HepG2 (cell line): Measurements from ENCODE around the gene TP53I3. TPM values are rescaled to one million over a fixed set of nuclear protein-coding genes. Genes with fewer than 3 reads are reported as not detected.

Experiments used
- CCAR2 ChIP-seq: fragments of 200-400 bp; formaldehyde crosslinking; optimal IDR thresholded peaks from 2 replicates; pipeline ENCODE3; 2018; ENCODE audit warnings: low read depth, mild to moderate bottlenecking, low read length, moderate library complexity
- HNRNPL ChIP-seq: fragments of 200-400 bp; formaldehyde crosslinking; IDR thresholded peaks from 2 replicates; pipeline ENCODE4 v1.6.1; 2017; ENCODE audit warnings: mild to moderate bottlenecking, low read depth, low read length
- ISL2 ChIP-seq: sonication (generic); formaldehyde crosslinking; IDR thresholded peaks from 2 replicates; pipeline ENCODE4 v1.5.0; 2020; ENCODE audit warnings: missing genetic modification reagents
- PHF21A ChIP-seq: sonication (generic); formaldehyde crosslinking; IDR thresholded peaks from 2 replicates; pipeline ENCODE4 v1.5.0; 2020; ENCODE audit warnings: mild to moderate bottlenecking, missing genetic modification reagents
- TMF1 ChIP-seq: sonication (generic); formaldehyde crosslinking; IDR thresholded peaks from 2 replicates; pipeline ENCODE4 v1.8.1; 2022; ENCODE audit warnings: low read depth, missing genetic modification reagents
- ZBTB1 ChIP-seq: sonication (generic); formaldehyde crosslinking; IDR thresholded peaks from 2 replicates; pipeline ENCODE4 v1.4.0; 2020; ENCODE audit warnings: missing genetic modification reagents, borderline replicate concordance
- ZNF232 ChIP-seq: sonication (generic); formaldehyde crosslinking; IDR thresholded peaks from 2 replicates; pipeline ENCODE4 v1.4.0; 2020; ENCODE audit warnings: missing genetic modification reagents, borderline replicate concordance
- ZNF30 ChIP-seq: sonication (generic); formaldehyde crosslinking; IDR thresholded peaks from 2 replicates; pipeline ENCODE4 v1.5.0; 2020; ENCODE audit warnings: mild to moderate bottlenecking, missing genetic modification reagents
- ZNF333 ChIP-seq: sonication (generic); formaldehyde crosslinking; IDR thresholded peaks from 2 replicates; pipeline ENCODE4 v1.4.0; 2020; ENCODE audit warnings: mild to moderate bottlenecking, missing genetic modification reagents, borderline replicate concordance
- ZNF614 ChIP-seq: IDR thresholded peaks from 2 replicates; pipeline ENCODE4 v1.6.1; 2018; ENCODE audit warnings: missing biosample characterization, missing genetic modification reagents, inconsistent platforms, borderline replicate concordance
- ZNF850 ChIP-seq: sonication (generic); formaldehyde crosslinking; conservative IDR thresholded peaks from 2 replicates; pipeline ENCODE4 v1.9.0; 2021; ENCODE audit warnings: mild to moderate bottlenecking, missing genetic modification reagents
- polyA plus RNA-seq, 8 experiments: library from polyadenylated mRNA; depleted of rRNA in 3 of 8; stranded (reverse) in 7 of 8; unstranded in 1 of 8; fragments of >200 nt; fragmentation: Illumina TruSeq in 4 of 8; extraction: Trizol in 4 of 8; gene quantifications; 2 replicates each; pipeline versions ENCODE4 v1.2.1 to v1.2.3, GENCODE V29; 2011 to 2016; ENCODE audit warnings: low read depth in 4 of 8, missing spikeins in 1 of 8, mixed read lengths in 1 of 8; ENCODE audit not compliant: insufficient read depth in 1 of 8
- total RNA-seq, 5 experiments: library from RNA; depleted of rRNA; stranded (reverse); fragments of >200 nt; fragmentation: Illumina TruSeq; extraction: Trizol; gene quantifications; 2 replicates each; pipeline ENCODE4 v1.2.3, GENCODE V29; 2016; ENCODE audit warnings: low read depth in 1 of 5
- TF ChIP-seq, protein P1 (sequence below): sonication (generic); formaldehyde crosslinking; IDR thresholded peaks from 2 replicates; pipeline ENCODE4 v1.4.0; 2020; ENCODE audit warnings: missing genetic modification reagents
- TF ChIP-seq, protein P2 (sequence below), 2 experiments: sonication (generic) in 1 of 2; formaldehyde crosslinking in 1 of 2; IDR thresholded peaks; 2 replicates each; pipeline versions ENCODE4 v1.5.1 to v1.6.1; 2011 to 2020; ENCODE audit warnings: borderline replicate concordance in 1 of 2, low read depth in 1 of 2, low read length in 1 of 2, mild to moderate bottlenecking in 1 of 2, missing genetic modification reagents in 1 of 2, moderate library complexity in 1 of 2
- TF ChIP-seq, protein P3 (sequence below): sonication (generic); formaldehyde crosslinking; IDR thresholded peaks from 2 replicates; pipeline ENCODE4 v1.4.0; 2020; ENCODE audit warnings: missing genetic modification reagents, borderline replicate concordance
- TF ChIP-seq, protein P4 (sequence below): sonication (generic); formaldehyde crosslinking; IDR thresholded peaks from 2 replicates; pipeline ENCODE4 v1.4.0; 2020; ENCODE audit warnings: mild to moderate bottlenecking, missing genetic modification reagents
- TF ChIP-seq, protein P5 (sequence below): sonication (generic); formaldehyde crosslinking; IDR thresholded peaks from 2 replicates; pipeline ENCODE4 v1.4.0; 2020; ENCODE audit warnings: missing genetic modification reagents
- TF ChIP-seq, protein P6 (sequence below): sonication (generic); formaldehyde crosslinking; IDR thresholded peaks from 2 replicates; pipeline ENCODE4 v1.5.1; 2020; ENCODE audit warnings: mild to moderate bottlenecking, missing genetic modification reagents, moderate library complexity

The TP53I3 gene
- total and polyA plus RNA-seq, 2 of the 13 experiments (the other 11 are each of a cell fraction or from before 2014, with no cell fraction given) = 25.0 to 44.1 TPM

DNA sequence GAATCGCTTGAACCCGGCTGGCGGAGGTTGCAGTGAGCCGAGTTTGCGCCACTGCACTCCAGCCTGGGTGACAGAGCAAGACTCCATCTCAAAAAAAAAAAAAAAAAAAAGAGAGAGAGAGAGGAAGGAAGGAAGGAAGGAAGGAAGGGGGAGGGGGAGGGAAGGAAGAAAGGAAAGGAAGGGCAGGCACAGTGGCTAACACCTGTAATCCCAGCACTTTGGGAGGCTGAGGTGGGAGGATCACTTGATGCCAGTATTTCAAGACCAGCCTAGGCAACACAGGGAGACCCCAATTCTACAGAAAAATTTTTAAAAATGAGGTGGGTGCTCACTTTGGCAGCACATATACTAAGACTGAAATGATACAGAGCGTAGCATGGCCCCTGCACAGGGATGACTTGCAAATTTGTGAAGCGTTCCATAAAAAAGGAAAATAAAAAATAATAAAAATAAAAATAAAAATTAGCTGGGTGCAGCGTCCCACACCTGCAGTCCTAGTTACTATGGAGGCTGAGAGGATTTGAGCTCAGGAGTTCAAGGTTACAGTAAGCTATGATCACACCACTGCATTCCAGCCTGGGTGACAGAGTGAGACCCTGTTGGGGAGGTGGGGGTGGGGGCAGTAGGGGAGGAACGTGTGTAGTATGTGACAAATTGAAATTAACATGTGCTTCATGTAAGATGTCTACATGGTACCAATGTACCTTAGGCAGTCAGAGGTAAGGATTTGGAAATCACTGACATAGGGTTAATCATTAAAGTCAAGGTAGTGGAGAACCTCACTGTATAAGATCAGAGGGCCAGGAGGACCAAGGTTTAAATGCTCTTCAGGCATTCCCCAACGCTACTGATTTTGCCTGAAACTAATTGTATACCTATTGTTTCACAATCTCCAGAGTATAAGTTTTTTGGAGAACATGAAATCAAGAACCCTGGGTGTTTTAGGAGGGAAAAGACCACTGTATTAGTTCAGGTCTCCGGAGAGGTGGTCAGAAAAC, 38.8 kb downstream of the TP53I3 start (continued):
- TF ChIP-seq ZNF614 (CRISPR knock-in tag) (no peak; the same call in 1 of the 2 replicates), TMF1 (CRISPR knock-in tag) (no peak), ZBTB1 (CRISPR knock-in tag) (no peak), ISL2 (CRISPR knock-in tag) (no peak), ZNF850 (no peak), ZNF30 (CRISPR knock-in tag) (no peak), ZNF232 (CRISPR knock-in tag) (no peak), HNRNPL (no peak), PHF21A (no peak), ZNF333 (CRISPR knock-in tag) (no peak), CCAR2 (no peak)
- TF ChIP-seq, protein P1, sequence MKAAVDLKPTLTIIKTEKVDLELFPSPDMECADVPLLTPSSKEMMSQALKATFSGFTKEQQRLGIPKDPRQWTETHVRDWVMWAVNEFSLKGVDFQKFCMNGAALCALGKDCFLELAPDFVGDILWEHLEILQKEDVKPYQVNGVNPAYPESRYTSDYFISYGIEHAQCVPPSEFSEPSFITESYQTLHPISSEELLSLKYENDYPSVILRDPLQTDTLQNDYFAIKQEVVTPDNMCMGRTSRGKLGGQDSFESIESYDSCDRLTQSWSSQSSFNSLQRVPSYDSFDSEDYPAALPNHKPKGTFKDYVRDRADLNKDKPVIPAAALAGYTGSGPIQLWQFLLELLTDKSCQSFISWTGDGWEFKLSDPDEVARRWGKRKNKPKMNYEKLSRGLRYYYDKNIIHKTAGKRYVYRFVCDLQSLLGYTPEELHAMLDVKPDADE (CRISPR knock-in tag) = no peak
- TF ChIP-seq, protein P2, sequence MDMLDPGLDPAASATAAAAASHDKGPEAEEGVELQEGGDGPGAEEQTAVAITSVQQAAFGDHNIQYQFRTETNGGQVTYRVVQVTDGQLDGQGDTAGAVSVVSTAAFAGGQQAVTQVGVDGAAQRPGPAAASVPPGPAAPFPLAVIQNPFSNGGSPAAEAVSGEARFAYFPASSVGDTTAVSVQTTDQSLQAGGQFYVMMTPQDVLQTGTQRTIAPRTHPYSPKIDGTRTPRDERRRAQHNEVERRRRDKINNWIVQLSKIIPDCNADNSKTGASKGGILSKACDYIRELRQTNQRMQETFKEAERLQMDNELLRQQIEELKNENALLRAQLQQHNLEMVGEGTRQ (IDR thresholded peaks at IDR 0.05; ENCODE audit: low read depth, low read length) = no peak
- TF ChIP-seq, protein P2 (CRISPR knock-in tag; IDR thresholded peaks at IDR 0.05; ENCODE audit: borderline replicate concordance) = no peak
- TF ChIP-seq, protein P3, sequence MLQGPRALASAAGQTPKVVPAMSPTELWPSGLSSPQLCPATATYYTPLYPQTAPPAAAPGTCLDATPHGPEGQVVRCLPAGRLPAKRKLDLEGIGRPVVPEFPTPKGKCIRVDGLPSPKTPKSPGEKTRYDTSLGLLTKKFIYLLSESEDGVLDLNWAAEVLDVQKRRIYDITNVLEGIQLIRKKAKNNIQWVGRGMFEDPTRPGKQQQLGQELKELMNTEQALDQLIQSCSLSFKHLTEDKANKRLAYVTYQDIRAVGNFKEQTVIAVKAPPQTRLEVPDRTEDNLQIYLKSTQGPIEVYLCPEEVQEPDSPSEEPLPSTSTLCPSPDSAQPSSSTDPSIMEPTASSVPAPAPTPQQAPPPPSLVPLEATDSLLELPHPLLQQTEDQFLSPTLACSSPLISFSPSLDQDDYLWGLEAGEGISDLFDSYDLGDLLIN (CRISPR knock-in tag) = no peak
- TF ChIP-seq, protein P4, sequence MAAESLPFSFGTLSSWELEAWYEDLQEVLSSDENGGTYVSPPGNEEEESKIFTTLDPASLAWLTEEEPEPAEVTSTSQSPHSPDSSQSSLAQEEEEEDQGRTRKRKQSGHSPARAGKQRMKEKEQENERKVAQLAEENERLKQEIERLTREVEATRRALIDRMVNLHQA (CRISPR knock-in tag) = no peak
- TF ChIP-seq, protein P5, sequence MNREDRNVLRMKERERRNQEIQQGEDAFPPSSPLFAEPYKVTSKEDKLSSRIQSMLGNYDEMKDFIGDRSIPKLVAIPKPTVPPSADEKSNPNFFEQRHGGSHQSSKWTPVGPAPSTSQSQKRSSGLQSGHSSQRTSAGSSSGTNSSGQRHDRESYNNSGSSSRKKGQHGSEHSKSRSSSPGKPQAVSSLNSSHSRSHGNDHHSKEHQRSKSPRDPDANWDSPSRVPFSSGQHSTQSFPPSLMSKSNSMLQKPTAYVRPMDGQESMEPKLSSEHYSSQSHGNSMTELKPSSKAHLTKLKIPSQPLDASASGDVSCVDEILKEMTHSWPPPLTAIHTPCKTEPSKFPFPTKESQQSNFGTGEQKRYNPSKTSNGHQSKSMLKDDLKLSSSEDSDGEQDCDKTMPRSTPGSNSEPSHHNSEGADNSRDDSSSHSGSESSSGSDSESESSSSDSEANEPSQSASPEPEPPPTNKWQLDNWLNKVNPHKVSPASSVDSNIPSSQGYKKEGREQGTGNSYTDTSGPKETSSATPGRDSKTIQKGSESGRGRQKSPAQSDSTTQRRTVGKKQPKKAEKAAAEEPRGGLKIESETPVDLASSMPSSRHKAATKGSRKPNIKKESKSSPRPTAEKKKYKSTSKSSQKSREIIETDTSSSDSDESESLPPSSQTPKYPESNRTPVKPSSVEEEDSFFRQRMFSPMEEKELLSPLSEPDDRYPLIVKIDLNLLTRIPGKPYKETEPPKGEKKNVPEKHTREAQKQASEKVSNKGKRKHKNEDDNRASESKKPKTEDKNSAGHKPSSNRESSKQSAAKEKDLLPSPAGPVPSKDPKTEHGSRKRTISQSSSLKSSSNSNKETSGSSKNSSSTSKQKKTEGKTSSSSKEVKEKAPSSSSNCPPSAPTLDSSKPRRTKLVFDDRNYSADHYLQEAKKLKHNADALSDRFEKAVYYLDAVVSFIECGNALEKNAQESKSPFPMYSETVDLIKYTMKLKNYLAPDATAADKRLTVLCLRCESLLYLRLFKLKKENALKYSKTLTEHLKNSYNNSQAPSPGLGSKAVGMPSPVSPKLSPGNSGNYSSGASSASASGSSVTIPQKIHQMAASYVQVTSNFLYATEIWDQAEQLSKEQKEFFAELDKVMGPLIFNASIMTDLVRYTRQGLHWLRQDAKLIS (CRISPR knock-in tag) = no peak
- TF ChIP-seq, protein P6, sequence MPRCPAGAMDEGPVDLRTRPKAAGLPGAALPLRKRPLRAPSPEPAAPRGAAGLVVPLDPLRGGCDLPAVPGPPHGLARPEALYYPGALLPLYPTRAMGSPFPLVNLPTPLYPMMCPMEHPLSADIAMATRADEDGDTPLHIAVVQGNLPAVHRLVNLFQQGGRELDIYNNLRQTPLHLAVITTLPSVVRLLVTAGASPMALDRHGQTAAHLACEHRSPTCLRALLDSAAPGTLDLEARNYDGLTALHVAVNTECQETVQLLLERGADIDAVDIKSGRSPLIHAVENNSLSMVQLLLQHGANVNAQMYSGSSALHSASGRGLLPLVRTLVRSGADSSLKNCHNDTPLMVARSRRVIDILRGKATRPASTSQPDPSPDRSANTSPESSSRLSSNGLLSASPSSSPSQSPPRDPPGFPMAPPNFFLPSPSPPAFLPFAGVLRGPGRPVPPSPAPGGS (CRISPR knock-in tag) = no peak
